IPS DF 6.9 (cell line): ENCODE data around the gene GALNT17.

Experiments used
- DNase-seq: peaks from one replicate; pipeline ENCODE4 v3.0.0-alpha.2; 2013; ENCODE audit warnings: low read depth, low spot score
- H3K27ac ChIP-seq: one replicate; pipeline ENCODE4 v1.5.1; 2013; ENCODE audit warnings: low read length, control low read depth
- H3K27me3 ChIP-seq: 2 replicates; pipeline ENCODE4 v1.6.1; 2013; ENCODE audit warnings: mild to moderate bottlenecking, low read length; ENCODE audit not compliant: control insufficient read depth, insufficient read depth
- H3K36me3 ChIP-seq: 2 replicates; pipeline ENCODE4 v1.6.1; 2013; ENCODE audit warnings: low read length; ENCODE audit not compliant: control insufficient read depth, insufficient read depth
- H3K4me1 ChIP-seq: 2 replicates; pipeline ENCODE4 v1.6.1; 2013; ENCODE audit warnings: low read length; ENCODE audit not compliant: control insufficient read depth, insufficient read depth
- H3K4me3 ChIP-seq: 2 replicates; pipeline ENCODE4 v1.5.1; 2013; ENCODE audit warnings: mild to moderate bottlenecking, low read length
- H3K9me3 ChIP-seq: 2 replicates; pipeline ENCODE4 v1.6.1; 2013; ENCODE audit warnings: low read length, inconsistent platforms; ENCODE audit not compliant: control insufficient read depth, insufficient read depth
- WGBS: extraction: QIAGEN DNeasy Blood & Tissue Kit; methylation state at CpG from one replicate; pipeline ENCODE4 v1.1.7; 2013; ENCODE audit warnings: mixed read lengths, missing lambda C conversion rate; ENCODE audit not compliant: insufficient read length, insufficient coverage; 5-methylcytosine and 5-hydroxymethylcytosine counted together

The GALNT17 gene

GRCh38 chr7:71507680-71508602 is 376.0 kb downstream of the GALNT17 start:
- Histone ChIP-seq H3K27ac (no peak overlapping the region), H3K4me3 (no peak overlapping the region), H3K9me3 (no peaks in the 10 kb centered on the region), H3K27me3 (no peaks in the 10 kb centered on the region), H3K36me3 (no peaks in the 10 kb centered on the region), H3K4me1 (no peaks in the 10 kb centered on the region; the same call in 1 of the 2 replicates)
- DNase-seq: no peak
- WGBS: no CpG with 5 or more reads among the region's 14 CpGs

- Histone ChIP-seq H3K4me1 (no peaks in the 10 kb centered on the region; the same call in 1 of the 2 replicates), H3K4me3 (no peak overlapping the region), H3K9me3 (no peaks in the 10 kb centered on the region), H3K27me3 (no peaks in the 10 kb centered on the region), H3K36me3 (no peaks in the 10 kb centered on the region), H3K27ac (no peak overlapping the region)
- DNase-seq: no peak
- no CpG with 5 or more reads among the region's 1 CpG for WGBS
Observed at GRCh38 chr7:71509381-71509780, 377.4 kb downstream of the GALNT17 start.

GRCh38 chr7:71511361-71511807 is 379.4 kb downstream of the GALNT17 start:
- DNase-seq: no peak
- Histone ChIP-seq H3K9me3 (no peaks in the 10 kb centered on the region), H3K27me3 (no peaks in the 10 kb centered on the region), H3K36me3 (no peaks in the 10 kb centered on the region), H3K4me1 (no peaks in the 10 kb centered on the region; the same call in 1 of the 2 replicates), H3K27ac (no peak overlapping the region), H3K4me3 (no peak overlapping the region)
- WGBS: no CpG with 5 or more reads among the region's 3 CpGs

- WGBS: no CpG with 5 or more reads among the region's 7 CpGs
- no peak for DNase-seq
- Histone ChIP-seq H3K4me1 (no peaks in the 10 kb centered on the region), H3K27ac (no peak overlapping the region), H3K4me3 (no peak overlapping the region), H3K9me3 (no peaks in the 10 kb centered on the region), H3K36me3 (no peaks in the 10 kb centered on the region), H3K27me3 (no peaks in the 10 kb centered on the region)
Observed at GRCh38 chr7:71517940-71518699, 386.2 kb downstream of the GALNT17 start.

GRCh38 chr7:71518880-71519279 is 386.9 kb downstream of the GALNT17 start:
- Histone ChIP-seq H3K9me3 (no peaks in the 10 kb centered on the region), H3K36me3 (no peaks in the 10 kb centered on the region), H3K4me1 (no peaks in the 10 kb centered on the region), H3K4me3 (no peak overlapping the region), H3K27me3 (no peaks in the 10 kb centered on the region), H3K27ac (no peak overlapping the region)
- WGBS: no CpG with 5 or more reads among the region's 2 CpGs
- no peak for DNase-seq

- H3K27ac ChIP-seq: no peak overlapping the region
- H3K27me3 ChIP-seq: no peaks in the 10 kb centered on the region
- no peaks in the 10 kb centered on the region for H3K9me3 ChIP-seq
- H3K36me3 ChIP-seq: no peaks in the 10 kb centered on the region
- H3K4me3 ChIP-seq: no peak overlapping the region
- WGBS: no CpG with 5 or more reads among the region's 5 CpGs
- H3K4me1 ChIP-seq: no peaks in the 10 kb centered on the region
- no peak for DNase-seq
Observed at GRCh38 chr7:71521506-71521905, 389.6 kb downstream of the GALNT17 start.

GRCh38 chr7:71526106-71526505 is 394.2 kb downstream of the GALNT17 start:
- Histone ChIP-seq H3K9me3 (no peaks in the 10 kb centered on the region), H3K4me3 (no peak overlapping the region), H3K27ac (no peak overlapping the region), H3K4me1 (no peaks in the 10 kb centered on the region), H3K36me3 (no peaks in the 10 kb centered on the region), H3K27me3 (no peaks in the 10 kb centered on the region)
- WGBS: no CpG with 5 or more reads among the region's 7 CpGs
- no peak for DNase-seq

GRCh38 chr7:71527213-71527612 is 395.3 kb downstream of the GALNT17 start:
- DNase-seq: no peak
- no peak overlapping the region for H3K4me3 ChIP-seq
- H3K4me1 ChIP-seq: no peaks in the 10 kb centered on the region
- no peaks in the 10 kb centered on the region for H3K27me3 ChIP-seq
- H3K9me3 ChIP-seq: no peaks in the 10 kb centered on the region
- H3K27ac ChIP-seq: no peak overlapping the region
- WGBS: no CpG with 5 or more reads among the region's 5 CpGs
- no peaks in the 10 kb centered on the region for H3K36me3 ChIP-seq

GRCh38 chr7:71535616-71536015 is 403.7 kb downstream of the GALNT17 start:
- WGBS: no CpG with 5 or more reads among the region's 2 CpGs
- H3K4me3 ChIP-seq: no peak overlapping the region

GRCh38 chr7:71538210-71538609 is 406.3 kb downstream of the GALNT17 start:
- H3K36me3 ChIP-seq: no peaks in the 10 kb centered on the region
- DNase-seq: no peak
- H3K4me1 ChIP-seq: no peaks in the 10 kb centered on the region
- H3K9me3 ChIP-seq: no peaks in the 10 kb centered on the region
- no CpG with 5 or more reads among the region's 11 CpGs for WGBS
- H3K4me3 ChIP-seq: no peak overlapping the region
- H3K27me3 ChIP-seq: no peaks in the 10 kb centered on the region
- H3K27ac ChIP-seq: no peak overlapping the region

More at GRCh38 chr7:71535616-71536015, 403.7 kb downstream of the GALNT17 start:
- H3K27me3 ChIP-seq: no peaks in the 10 kb centered on the region
- H3K9me3 ChIP-seq: no peaks in the 10 kb centered on the region
- H3K4me1 ChIP-seq: no peaks in the 10 kb centered on the region
- H3K27ac ChIP-seq: no peak overlapping the region
- DNase-seq: no peak
- H3K36me3 ChIP-seq: no peaks in the 10 kb centered on the region
